Ectodermal cell (in vitro differentiated cells): ENCODE measurements around the gene CSTPP1.
A peak's percentile ranks its signal among the peaks of the same experiment; 100 is the strongest.

ENCODE experiments used
- H3K27ac ChIP-seq: 2 replicates; pipeline ENCODE4 v1.7.0; 2013; ENCODE audit warnings: mild to moderate bottlenecking, low read depth, low read length; ENCODE audit not compliant: insufficient read depth, poor library complexity, severe bottlenecking
- H3K27me3 ChIP-seq: 2 replicates; pipeline ENCODE4 v1.7.0; 2013; ENCODE audit warnings: mild to moderate bottlenecking, low read length; ENCODE audit not compliant: insufficient read depth, control insufficient read depth, poor library complexity, severe bottlenecking
- H3K36me3 ChIP-seq: one replicate; pipeline ENCODE4 v1.7.0; 2013; ENCODE audit warnings: low read length; ENCODE audit not compliant: control insufficient read depth, insufficient read depth
- H3K4me1 ChIP-seq: one replicate; pipeline ENCODE4 v1.7.0; 2013; ENCODE audit warnings: low read length; ENCODE audit not compliant: control insufficient read depth, insufficient read depth
- H3K4me3 ChIP-seq: 2 replicates; pipeline ENCODE4 v1.7.0; 2013; ENCODE audit warnings: low read depth, low read length, control low read depth; ENCODE audit not compliant: insufficient read depth
- H3K9me3 ChIP-seq: 2 replicates; pipeline ENCODE4 v1.7.0; 2013; ENCODE audit warnings: mild to moderate bottlenecking, low read length, moderate library complexity; ENCODE audit not compliant: control insufficient read depth
- WGBS, 2 experiments: methylation state at CpG; one replicate each; pipeline ENCODE4 v1.1.7; 2013; ENCODE audit warnings: missing lambda C conversion rate in 2 of 2; 5-methylcytosine and 5-hydroxymethylcytosine counted together

CSTPP1 gene

DNA sequence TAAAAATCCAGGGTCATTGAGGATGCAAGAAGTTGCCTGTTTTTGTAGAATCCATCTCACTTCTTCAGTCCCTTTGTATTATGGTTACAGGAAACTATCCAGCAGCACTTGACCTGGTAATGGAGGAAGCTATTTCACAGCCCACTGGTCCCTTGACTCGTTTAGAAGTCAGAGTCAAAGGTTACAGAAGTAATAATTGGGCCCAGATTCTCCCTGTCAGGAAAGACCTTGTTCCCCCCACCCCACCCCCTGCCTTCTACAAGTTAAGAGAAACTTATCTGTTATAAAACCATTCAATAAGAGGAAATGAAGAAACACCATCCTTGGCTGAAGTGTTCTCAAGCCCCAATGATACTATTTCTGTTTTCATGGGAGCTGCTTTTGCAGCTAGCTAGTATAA lies 65.8 kb downstream of the CSTPP1 start:
- Histone ChIP-seq H3K27me3 (no peaks in the 10 kb centered on the region), H3K36me3 (no peaks in the 10 kb centered on the region), H3K27ac (no peak overlapping the region), H3K9me3 (no peaks in the 10 kb centered on the region), H3K4me1 (peaks cover 18% of the 10 kb centered on the region), H3K4me3 (no peak overlapping the region)
- 69 to 88% methylated on average over 1 of the region's 1 CpG for WGBS, 2 experiments

DNA sequence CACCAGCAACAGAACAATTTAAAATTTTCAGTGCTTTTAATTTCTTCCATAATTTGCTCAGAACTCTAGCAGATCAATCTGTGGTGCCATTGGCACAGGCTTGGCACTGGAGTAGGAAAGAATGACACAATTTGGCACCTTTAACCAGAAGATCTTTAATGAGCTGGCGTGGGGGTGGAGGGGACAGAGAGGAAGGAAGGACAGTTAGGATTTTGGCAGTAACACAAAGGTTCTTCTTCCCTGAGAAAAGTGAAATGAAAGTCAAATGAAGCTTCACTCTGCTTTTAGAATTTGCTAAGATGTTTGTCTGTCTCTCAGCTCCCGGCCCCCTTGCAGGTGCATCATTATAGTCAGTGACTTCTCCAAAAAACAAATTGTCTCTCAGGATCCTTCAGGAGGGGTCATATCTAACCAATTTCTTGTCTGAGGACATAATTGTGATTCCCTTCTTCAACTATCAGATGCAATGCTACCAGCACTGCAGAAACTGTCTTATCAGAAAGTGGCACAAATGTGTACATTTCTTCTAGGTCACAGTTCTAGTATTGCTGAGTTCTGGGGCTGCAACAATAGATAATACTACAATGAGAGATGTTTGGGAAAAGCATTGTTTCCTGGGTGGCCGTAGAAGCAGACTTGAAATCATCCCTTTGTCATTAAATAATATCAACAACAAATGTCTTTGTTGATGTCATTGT lies 66.8 kb downstream of the CSTPP1 start:
- WGBS, 2 experiments: 93% methylated on average over 2 of the region's 3 CpGs
- no peaks in the 10 kb centered on the region for H3K27me3 ChIP-seq
- H3K9me3 ChIP-seq: no peaks in the 10 kb centered on the region
- H3K36me3 ChIP-seq: no peaks in the 10 kb centered on the region
- no peak overlapping the region for H3K4me3 ChIP-seq
- H3K4me1 ChIP-seq: peaks cover 18% of the 10 kb centered on the region
- H3K27ac ChIP-seq: no peak overlapping the region

GRCh38 chr11:47004595-47005033 lies 68.1 kb downstream of the CSTPP1 start:
- no peak overlapping the region for H3K27ac ChIP-seq
- H3K27me3 ChIP-seq: no peaks in the 10 kb centered on the region
- no peak overlapping the region for H3K4me3 ChIP-seq
- H3K36me3 ChIP-seq: no peaks in the 10 kb centered on the region
- peaks cover 18% of the 10 kb centered on the region for H3K4me1 ChIP-seq
- H3K9me3 ChIP-seq: no peaks in the 10 kb centered on the region

DNA sequence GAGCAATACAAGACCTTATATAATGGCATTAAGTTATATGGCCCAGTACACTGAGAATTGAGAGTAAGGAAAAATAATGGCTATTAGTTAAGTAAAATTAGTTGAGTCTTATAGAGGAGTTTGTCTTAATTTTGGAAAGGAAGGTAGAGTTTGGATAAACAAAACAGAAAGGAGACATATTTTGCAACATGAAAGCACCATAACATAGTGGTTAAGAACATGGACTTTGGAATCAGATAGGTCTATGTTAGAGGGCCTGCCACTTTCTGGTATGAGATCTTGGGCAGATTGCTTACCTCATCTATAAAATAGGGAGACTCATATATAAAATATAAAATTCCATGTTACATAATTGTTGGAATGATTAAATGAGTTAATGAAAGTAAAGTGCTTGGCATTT lies 68.9 kb downstream of the CSTPP1 start:
- Histone ChIP-seq H3K4me1 (peaks cover 18% of the 10 kb centered on the region), H3K4me3 (no peak overlapping the region), H3K27me3 (no peaks in the 10 kb centered on the region), H3K9me3 (no peaks in the 10 kb centered on the region), H3K36me3 (no peaks in the 10 kb centered on the region), H3K27ac (no peak overlapping the region)

- Histone ChIP-seq H3K27me3 (no peaks in the 10 kb centered on the region), H3K27ac (no peak overlapping the region), H3K9me3 (no peaks in the 10 kb centered on the region), H3K4me3 (no peak overlapping the region), H3K4me1 (peaks cover 3% of the 10 kb centered on the region), H3K36me3 (no peaks in the 10 kb centered on the region)
- WGBS, 2 experiments: 95 to 97% methylated on average over 2 of the region's 2 CpGs
Measured at GRCh38 chr11:47007579-47007978, 71.0 kb downstream of the CSTPP1 start.

DNA sequence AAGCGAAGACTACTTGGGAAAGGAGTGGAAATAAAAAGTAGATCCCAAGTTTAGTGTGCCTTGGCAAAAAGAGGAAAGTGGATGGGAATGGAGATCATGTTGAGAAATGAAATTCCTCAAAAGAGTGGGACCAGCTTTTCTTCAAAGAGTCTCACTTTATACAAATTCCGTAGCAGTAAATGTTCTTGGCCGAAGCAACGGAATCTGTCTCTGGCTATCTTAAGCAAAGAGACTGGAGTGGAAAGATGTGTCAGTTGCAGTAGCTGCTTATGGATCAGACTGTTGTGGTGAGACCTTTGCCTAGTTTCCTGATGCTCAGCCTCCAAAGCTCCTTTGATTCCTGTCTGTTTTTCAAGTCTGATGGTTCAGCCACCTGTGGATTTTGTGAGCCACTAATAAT lies 73.6 kb downstream of the CSTPP1 start:
- no peaks in the 10 kb centered on the region for H3K27me3 ChIP-seq
- WGBS, 2 experiments: 91 to 93% methylated on average over 4 of the region's 4 CpGs

DNA sequence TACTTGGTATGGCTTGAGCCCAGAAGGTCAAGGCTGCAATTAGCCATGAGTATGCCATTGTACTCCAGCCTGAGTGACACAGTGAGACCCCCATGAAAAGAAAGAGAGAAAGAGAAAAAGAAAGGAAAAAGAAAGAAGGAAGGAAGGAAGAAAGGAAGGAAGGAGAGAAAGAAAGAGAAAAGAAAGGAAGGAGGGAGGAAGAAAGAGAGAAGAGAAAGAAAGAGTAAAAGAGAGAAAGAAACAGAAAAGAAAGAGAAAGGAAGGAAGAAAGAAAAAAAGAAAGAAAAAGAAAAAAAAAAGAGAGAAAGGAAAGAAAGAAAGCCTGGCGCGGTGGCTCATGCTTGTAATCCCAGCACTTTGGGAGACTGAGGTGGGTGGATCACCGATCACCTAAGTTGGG lies 77.5 kb downstream of the CSTPP1 start:
- Histone ChIP-seq H3K27ac (no peak overlapping the region), H3K4me1 (peaks cover under 1% of the 10 kb centered on the region), H3K4me3 (no peak overlapping the region), H3K9me3 (no peaks in the 10 kb centered on the region), H3K36me3 (no peaks in the 10 kb centered on the region), H3K27me3 (no peaks in the 10 kb centered on the region)
- WGBS, 2 experiments: 94 to 96% methylated on average over 3 of the region's 3 CpGs

More for the DNA sequence above, 73.6 kb downstream of the CSTPP1 start:
- Histone ChIP-seq H3K9me3 (no peaks in the 10 kb centered on the region), H3K36me3 (no peaks in the 10 kb centered on the region), H3K4me1 (no peaks in the 10 kb centered on the region), H3K4me3 (no peak overlapping the region), H3K27ac (no peak overlapping the region)

GRCh38 chr11:47018637-47019036 lies 82.1 kb downstream of the CSTPP1 start:
- no peaks in the 10 kb centered on the region for H3K27me3 ChIP-seq
- H3K27ac ChIP-seq: no peak overlapping the region
- WGBS, 2 experiments: 94 to 100% methylated on average over 1 of the region's 1 CpG
- H3K4me1 ChIP-seq: peaks cover 29% of the 10 kb centered on the region
- H3K36me3 ChIP-seq: no peaks in the 10 kb centered on the region
- no peak overlapping the region for H3K4me3 ChIP-seq
- H3K9me3 ChIP-seq: no peaks in the 10 kb centered on the region

DNA sequence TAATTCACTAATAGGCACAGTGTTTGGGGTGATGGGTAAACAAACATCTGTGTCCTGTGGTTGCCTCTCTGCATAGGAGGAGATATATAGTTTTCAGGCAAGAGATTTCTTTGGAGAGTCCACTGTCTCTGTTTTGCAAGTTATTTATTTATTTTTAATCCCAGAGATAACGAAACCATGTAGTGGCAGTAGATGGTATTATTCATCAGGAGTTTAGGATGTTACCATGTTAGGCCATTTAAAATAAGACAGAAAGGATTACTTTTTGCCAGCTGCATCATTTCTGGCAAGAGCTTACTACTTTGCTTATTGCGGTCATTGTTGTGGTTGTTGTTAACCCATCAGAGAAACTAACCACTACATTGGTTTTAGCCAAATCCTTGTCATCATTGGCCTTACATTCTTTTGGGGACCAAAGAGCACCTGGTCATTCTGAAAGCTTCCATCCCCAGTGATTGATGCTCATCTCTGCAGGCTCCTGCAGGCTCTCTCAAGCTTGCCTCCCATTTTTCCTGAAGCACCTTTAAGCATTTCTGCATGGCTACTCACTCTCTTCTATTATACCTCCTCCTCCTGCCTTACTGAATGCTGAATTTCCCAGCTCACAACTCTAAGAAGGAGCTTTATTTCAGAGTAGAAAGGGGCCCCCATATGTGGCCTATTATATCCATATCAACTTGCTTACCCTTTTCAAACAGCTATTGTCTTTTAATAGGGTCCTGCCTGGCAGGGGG lies 84.4 kb downstream of the CSTPP1 start:
- H3K4me1 ChIP-seq: peaks cover 29% of the 10 kb centered on the region
- no peak overlapping the region for H3K4me3 ChIP-seq
- WGBS, 2 experiments: 85 to 88% methylated on average over 2 of the region's 2 CpGs
- H3K36me3 ChIP-seq: no peaks in the 10 kb centered on the region
- H3K27me3 ChIP-seq: no peaks in the 10 kb centered on the region
- H3K9me3 ChIP-seq: no peaks in the 10 kb centered on the region
- H3K27ac ChIP-seq: peak overlapping the region; percentile 90

- no peaks in the 10 kb centered on the region for H3K9me3 ChIP-seq
- no peaks in the 10 kb centered on the region for H3K27me3 ChIP-seq
- WGBS, 2 experiments: 13 to 33% methylated on average over 1 of the region's 1 CpG
- H3K27ac ChIP-seq: peak overlapping the region; percentile 90
- no peak overlapping the region for H3K4me3 ChIP-seq
- no peaks in the 10 kb centered on the region for H3K36me3 ChIP-seq
- peaks cover 32% of the 10 kb centered on the region for H3K4me1 ChIP-seq
Measured at GRCh38 chr11:47021527-47021818, 84.9 kb downstream of the CSTPP1 start.
